H1 (cell line): Measurements from ENCODE around the gene SPHKAP. TPM values are rescaled to one million over a fixed set of nuclear protein-coding genes. Genes with fewer than 3 reads are reported as not detected.
"Not testable (repeated sequence)": the region's sequence is repeated elsewhere in the genome, so short reads cannot be mapped to it uniquely, and the experiment has no call there.

Experiments used
- CTCF ChIA-PET: fragments of 300-600 bp; sonication (Branson Sonifier 250); formaldehyde crosslinking; loops from one replicate; lab custom pipeline; 2021; ENCODE audit not compliant: partially characterized antibody; lab: Charles Lee
- POLR2A ChIA-PET: fragments of 300-600 bp; sonication (Branson Sonifier 250); formaldehyde crosslinking; loops from one replicate; lab custom pipeline; 2021; ENCODE audit warnings: inconsistent platforms; ENCODE audit not compliant: partially characterized antibody; lab: Charles Lee
- DNase-seq, 2 experiments: peaks; one replicate each; pipeline versions ENCODE4 v3.0.0 to v3.0.0-alpha.2; 2010 to 2022; ENCODE audit warnings: low spot score in 2 of 2, low read depth in 1 of 2, mixed read lengths in 1 of 2
- FAIRE-seq: peaks from 2 replicates; lab custom pipeline; 2011; peaks lifted over from hg19 to GRCh38; lab: Jason Lieb, UNC
- H2AFZ ChIP-seq: 2 replicates; pipeline ENCODE4 v1.8.1; 2012; ENCODE audit warnings: low read length, inconsistent platforms
- H2AK5ac ChIP-seq: 2 replicates; pipeline ENCODE4 v1.6.1; 2013; ENCODE audit warnings: low read depth, low read length
- H2BK120ac ChIP-seq: replicated peaks from 2 replicates; pipeline ENCODE3; 2013; ENCODE audit warnings: low read depth, low read length, inconsistent platforms
- H2BK12ac ChIP-seq: 2 replicates; pipeline ENCODE4 v1.6.1; 2013; ENCODE audit warnings: low read depth, low read length
- H2BK15ac ChIP-seq: 2 replicates; pipeline ENCODE4 v1.6.1; 2013; ENCODE audit warnings: low read length
- H2BK20ac ChIP-seq: 2 replicates; pipeline ENCODE4 v1.6.1; 2013; ENCODE audit warnings: low read length
- H2BK5ac ChIP-seq: 2 replicates; pipeline ENCODE4 v1.6.1; 2013; ENCODE audit warnings: low read depth, low read length
- H3K14ac ChIP-seq: 2 replicates; pipeline ENCODE4 v1.6.1; 2013; ENCODE audit warnings: inconsistent platforms; ENCODE audit not compliant: insufficient read length
- H3K18ac ChIP-seq: 2 replicates; pipeline ENCODE4 v1.6.1; 2013; ENCODE audit warnings: low read length; ENCODE audit errors: extremely low read depth
- H3K23ac ChIP-seq: 2 replicates; pipeline ENCODE4 v1.6.1; 2013; ENCODE audit warnings: inconsistent platforms; ENCODE audit not compliant: insufficient read length
- H3K23me2 ChIP-seq: 2 replicates; pipeline ENCODE4 v1.6.1; 2013; ENCODE audit warnings: low read depth, low read length
- H3K27ac ChIP-seq: 2 replicates; pipeline ENCODE4 v1.6.1; 2011; ENCODE audit warnings: low read depth, low read length, inconsistent platforms
- H3K27me3 ChIP-seq, 4 experiments: replicated peaks in 1 of 4; 1 replicate in 1 of 4; 2 replicates in 3 of 4; pipeline versions ENCODE4 v1.6.1 to v1.8.1; 2011 to 2013; ENCODE audit warnings: low read length in 3 of 4, mild to moderate bottlenecking in 3 of 4, inconsistent platforms in 2 of 4, mixed read lengths in 2 of 4, moderate library complexity in 1 of 4; ENCODE audit not compliant: control insufficient read depth in 3 of 4, insufficient read depth in 3 of 4; ENCODE audit errors: extremely low read depth in 1 of 4
- H3K36me3 ChIP-seq, 4 experiments: 2 replicates each; pipeline versions ENCODE4 v1.6.1 to v1.8.1; 2011 to 2013; ENCODE audit warnings: mild to moderate bottlenecking in 4 of 4, low read length in 3 of 4, moderate library complexity in 2 of 4, control low read depth in 1 of 4, inconsistent platforms in 1 of 4; ENCODE audit not compliant: insufficient read depth in 4 of 4, control insufficient read depth in 2 of 4
- H3K4ac ChIP-seq: replicated peaks from 2 replicates; pipeline ENCODE3; 2013; ENCODE audit warnings: low read length, low read depth, mixed read lengths, inconsistent platforms; ENCODE audit not compliant: insufficient read length
- H3K4me1 ChIP-seq, 4 experiments: replicated peaks in 1 of 4; 1 replicate in 1 of 4; 2 replicates in 3 of 4; pipeline versions ENCODE4 v1.6.1 to v1.8.1; 2011 to 2013; ENCODE audit warnings: low read length in 3 of 4, inconsistent platforms in 2 of 4, mixed read lengths in 1 of 4; ENCODE audit not compliant: insufficient read depth in 4 of 4, control insufficient read depth in 3 of 4
- H3K4me2 ChIP-seq, 2 experiments: 2 replicates each; pipeline versions ENCODE4 v1.6.1 to v1.8.1; 2011 to 2013; ENCODE audit warnings: low read depth in 2 of 2, low read length in 2 of 2, control low read depth in 1 of 2, inconsistent platforms in 1 of 2, mild to moderate bottlenecking in 1 of 2; ENCODE audit not compliant: insufficient read depth in 1 of 2
- H3K4me3 ChIP-seq, 4 experiments: fragments of 200-600, 300-600 bp in 1 of 4; sonication (generic), shearing (Covaris generic), sonication (Bioruptor Twin) in 1 of 4; 2 replicates each; pipeline versions ENCODE4 v1.5.1 to v1.8.1; 2011 to 2016; ENCODE audit warnings: low read length in 4 of 4, low read depth in 3 of 4, control low read depth in 2 of 4, inconsistent platforms in 2 of 4, mild to moderate bottlenecking in 2 of 4, mixed read lengths in 1 of 4, moderate library complexity in 1 of 4; ENCODE audit not compliant: insufficient read depth in 2 of 4; ENCODE audit errors: extremely low read depth in 1 of 4
- H3K56ac ChIP-seq: replicated peaks from 2 replicates; pipeline ENCODE3; 2013; ENCODE audit warnings: low read depth, mild to moderate bottlenecking, mixed read lengths, low read length, inconsistent platforms; ENCODE audit not compliant: insufficient read length
- H3K79me1 ChIP-seq: 2 replicates; pipeline ENCODE4 v1.6.1; 2013; ENCODE audit warnings: low read depth, low read length, control low read depth
- H3K79me2 ChIP-seq, 2 experiments: 2 replicates each; pipeline versions ENCODE4 v1.6.1 to v1.8.1; 2012 to 2013; ENCODE audit warnings: low read length in 2 of 2, mild to moderate bottlenecking in 2 of 2, inconsistent platforms in 1 of 2; ENCODE audit not compliant: insufficient read depth in 2 of 2, control insufficient read depth in 1 of 2
- H3K9ac ChIP-seq, 4 experiments: replicated peaks in 1 of 4; 1 replicate in 1 of 4; 2 replicates in 3 of 4; pipeline versions ENCODE4 v1.6.1 to v1.8.1; 2011 to 2013; ENCODE audit warnings: low read depth in 3 of 4, low read length in 3 of 4, control low read depth in 2 of 4, mild to moderate bottlenecking in 2 of 4, moderate library complexity in 2 of 4, inconsistent platforms in 1 of 4; ENCODE audit errors: extremely low read depth in 1 of 4
- H3K9me3 ChIP-seq, 2 experiments: 2 replicates each; pipeline versions ENCODE4 v1.6.1 to v1.8.1; 2012 to 2013; ENCODE audit warnings: mild to moderate bottlenecking in 2 of 2, moderate library complexity in 2 of 2, control low read depth in 1 of 2, inconsistent platforms in 1 of 2, low read depth in 1 of 2, low read length in 1 of 2, mixed read lengths in 1 of 2; ENCODE audit not compliant: insufficient read depth in 2 of 2
- H4K20me1 ChIP-seq, 2 experiments: replicated peaks in 1 of 2; 2 replicates each; pipeline versions ENCODE3 to v1.8.1; 2011 to 2013; ENCODE audit warnings: inconsistent platforms in 2 of 2, low read length in 2 of 2, mild to moderate bottlenecking in 1 of 2; ENCODE audit not compliant: insufficient read depth in 2 of 2, control insufficient read depth in 1 of 2
- H4K5ac ChIP-seq: 2 replicates; pipeline ENCODE4 v1.6.1; 2013; ENCODE audit warnings: low read length, low read depth, mixed read lengths, inconsistent platforms; ENCODE audit not compliant: insufficient read length
- H4K8ac ChIP-seq: 2 replicates; pipeline ENCODE4 v1.8.0; 2013; ENCODE audit warnings: mild to moderate bottlenecking, moderate library complexity, low read length, inconsistent platforms; ENCODE audit not compliant: insufficient read depth; ENCODE audit errors: extremely low read depth
- H4K91ac ChIP-seq: replicated peaks from 2 replicates; pipeline ENCODE3; 2013; ENCODE audit warnings: low read length, mixed read lengths, inconsistent platforms; ENCODE audit not compliant: insufficient read length
- WGBS, 2 experiments: shearing (Covaris generic) in 1 of 2; methylation state at CpG; one replicate each; pipeline versions ENCODE4 v1.1.6 to v1.1.7; 2013 to 2015; ENCODE audit warnings: low lambda C conversion rate in 2 of 2, mixed read lengths in 2 of 2, inconsistent platforms in 1 of 2, low coverage in 1 of 2, missing lambda C conversion rate in 1 of 2; ENCODE audit not compliant: insufficient replicate concordance in 2 of 2, insufficient coverage in 1 of 2, insufficient read length in 1 of 2; ENCODE audit errors: extremely low coverage in 1 of 2, missing lambda C conversion rate in 1 of 2; 5-methylcytosine and 5-hydroxymethylcytosine counted together
- polyA plus RNA-seq, 7 experiments: library from polyadenylated mRNA; depleted of rRNA in 3 of 7; stranded (reverse) in 5 of 7; unstranded in 2 of 7; fragments of >200 nt in 5 of 7; fragments of 200-250 nt in 2 of 7; gene quantifications; 1 replicate in 5 of 7; 2 replicates in 1 of 7; 4 replicates in 1 of 7; pipeline versions ENCODE4 v1.2.1 to v1.2.3, GENCODE V29; 2011 to 2013; ENCODE audit warnings: missing spikeins in 2 of 7, mixed read lengths in 2 of 7
- total RNA-seq: library from RNA; stranded (reverse); fragmentation: NEBNext Ultra II Directional; extraction: Animal tissue kit (Norgen Biotek cat#: 25700); gene quantifications from 2 replicates; pipeline ENCODE4 v1.2.1, GENCODE V29; 2021

Gene SPHKAP
- total and polyA plus RNA-seq, 2 of the 8 experiments (the other 6 are each of a cell fraction or from before 2014, with no cell fraction given): 0.02 TPM; not detected in 1

GRCh38 chr2:228076695-228077094 lies 104.8 kb downstream of the SPHKAP start:
- H2BK20ac ChIP-seq, H2BK5ac ChIP-seq, H3K56ac ChIP-seq, H3K18ac ChIP-seq, H3K36me3 ChIP-seq, H2AFZ ChIP-seq, CTCF ChIA-PET, H3K27ac ChIP-seq, H2BK120ac ChIP-seq, H3K4ac ChIP-seq, H3K23me2 ChIP-seq, H2BK12ac ChIP-seq, FAIRE-seq, H3K4me2 ChIP-seq, H4K20me1 ChIP-seq, DNase-seq, H4K91ac ChIP-seq, H4K5ac ChIP-seq, H3K4me3 ChIP-seq, H3K79me2 ChIP-seq, H3K14ac ChIP-seq, H3K27me3 ChIP-seq, H3K4me1 ChIP-seq, H3K9ac ChIP-seq, H2BK15ac ChIP-seq, H2AK5ac ChIP-seq, H3K23ac ChIP-seq, H3K79me1 ChIP-seq, H3K9me3 ChIP-seq, H4K8ac ChIP-seq, POLR2A ChIA-PET: not testable (repeated sequence)
- WGBS, 2 experiments: 91% methylated on average over 1 of the region's 1 CpG; no CpG with 5 or more reads in 1 of the 2 experiments
